ENCODE measurements around the gene RNF8. TPM values are rescaled to one million over a fixed set of nuclear protein-coding genes. Genes with fewer than 3 reads are reported as not detected.

The RNF8 gene
- polyA plus RNA-seq, 1 experiment, result 13.3 TPM

DNA sequence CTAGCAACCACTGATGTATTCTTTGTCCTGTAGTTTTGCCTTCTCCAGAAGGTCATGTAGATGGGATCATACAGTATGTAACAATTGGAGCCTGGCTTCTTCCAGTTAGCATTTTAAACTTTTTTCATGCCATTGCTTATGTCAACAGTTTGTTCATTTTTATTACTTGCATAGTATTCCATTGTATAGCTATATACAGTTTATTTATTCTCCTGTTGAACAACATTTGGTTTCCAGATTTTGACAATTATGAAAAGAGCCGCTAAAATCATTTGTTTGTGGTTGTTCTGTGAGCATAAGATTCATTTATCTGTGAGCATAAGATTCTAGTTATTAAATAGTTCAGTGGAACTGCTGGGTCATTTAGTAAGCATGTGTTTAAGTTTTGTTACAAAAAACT lies 55.7 kb downstream of the RNF8 start:
- DNase-seq (ENCODE audit: low read depth), result no peak
- CTCF ChIA-PET, result no interaction called here
- POLR2A ChIA-PET, result no interaction called here
- Histone ChIP-seq H3K4me3 (ENCODE audit: low read depth, low read length) (no peak overlapping the region), H3K36me3 (ENCODE audit: control insufficient read depth, insufficient read depth, low read length) (no peaks in the 10 kb centered on the region), H3K27me3 (ENCODE audit: control insufficient read depth, insufficient read depth, low read length) (peaks cover 3% of the 10 kb centered on the region; the same call in 1 of the 2 replicates)
- TF ChIP-seq, protein P1, sequence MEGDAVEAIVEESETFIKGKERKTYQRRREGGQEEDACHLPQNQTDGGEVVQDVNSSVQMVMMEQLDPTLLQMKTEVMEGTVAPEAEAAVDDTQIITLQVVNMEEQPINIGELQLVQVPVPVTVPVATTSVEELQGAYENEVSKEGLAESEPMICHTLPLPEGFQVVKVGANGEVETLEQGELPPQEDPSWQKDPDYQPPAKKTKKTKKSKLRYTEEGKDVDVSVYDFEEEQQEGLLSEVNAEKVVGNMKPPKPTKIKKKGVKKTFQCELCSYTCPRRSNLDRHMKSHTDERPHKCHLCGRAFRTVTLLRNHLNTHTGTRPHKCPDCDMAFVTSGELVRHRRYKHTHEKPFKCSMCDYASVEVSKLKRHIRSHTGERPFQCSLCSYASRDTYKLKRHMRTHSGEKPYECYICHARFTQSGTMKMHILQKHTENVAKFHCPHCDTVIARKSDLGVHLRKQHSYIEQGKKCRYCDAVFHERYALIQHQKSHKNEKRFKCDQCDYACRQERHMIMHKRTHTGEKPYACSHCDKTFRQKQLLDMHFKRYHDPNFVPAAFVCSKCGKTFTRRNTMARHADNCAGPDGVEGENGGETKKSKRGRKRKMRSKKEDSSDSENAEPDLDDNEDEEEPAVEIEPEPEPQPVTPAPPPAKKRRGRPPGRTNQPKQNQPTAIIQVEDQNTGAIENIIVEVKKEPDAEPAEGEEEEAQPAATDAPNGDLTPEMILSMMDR (IDR thresholded peaks at IDR 0.05; ENCODE audit: insufficient read depth, low read depth, low read length), result no peak

DNA sequence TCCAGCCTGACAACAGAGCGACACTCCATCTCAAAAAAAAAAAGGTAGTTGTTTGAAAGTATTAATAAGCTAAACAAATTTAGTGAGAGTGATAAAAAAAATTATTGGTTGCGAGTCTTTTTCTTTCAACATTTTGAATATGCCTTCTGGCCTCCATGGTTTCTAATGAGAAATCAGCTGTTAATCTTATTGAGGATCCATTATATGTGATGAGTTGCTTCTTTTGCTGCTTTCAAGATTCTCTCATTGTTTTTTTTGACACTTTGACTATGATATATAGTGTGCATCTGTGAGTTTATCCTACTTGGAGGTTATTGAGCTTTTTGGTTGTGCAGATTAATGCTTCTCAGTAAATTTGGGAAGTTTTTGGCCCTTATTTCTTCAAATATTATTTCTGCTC lies 63.6 kb downstream of the RNF8 start:
- ChIA-PET POLR2A (no interaction called here), CTCF (interaction anchor here (0.6 to 1.1 kb wide), 3 partner anchors 136 to 1219 kb away, joined by 3 read pairs; no protein-coding TSS in a partner anchor)
- Histone ChIP-seq H3K27me3 (ENCODE audit: control insufficient read depth, insufficient read depth, low read length) (no peaks in the 10 kb centered on the region), H3K36me3 (ENCODE audit: control insufficient read depth, insufficient read depth, low read length) (no peaks in the 10 kb centered on the region), H3K4me3 (ENCODE audit: low read depth, low read length) (no peak overlapping the region)
- TF ChIP-seq, protein P1 (IDR thresholded peaks at IDR 0.05; ENCODE audit: insufficient read depth, low read depth, low read length), result no peak
- DNase-seq (ENCODE audit: low read depth), result no peak

DNA sequence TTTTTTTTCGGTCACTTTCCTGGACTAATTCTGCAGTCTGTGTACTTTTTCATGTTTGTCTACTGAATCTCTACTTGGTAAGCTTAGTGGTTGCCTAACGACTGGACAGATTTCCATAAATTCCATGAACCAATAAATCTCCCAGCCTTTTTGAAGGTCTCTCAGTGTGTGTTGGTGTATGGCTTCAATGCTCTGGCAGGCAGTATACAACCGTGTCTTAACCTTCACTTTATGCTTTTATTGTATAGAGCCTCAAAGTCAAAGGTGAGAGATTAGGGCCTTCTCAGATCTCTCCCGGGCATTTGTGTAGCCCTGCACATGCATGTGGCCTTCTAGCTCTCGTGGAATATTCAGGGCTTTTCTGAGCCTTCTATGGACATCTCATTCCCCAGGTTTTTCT lies 64.9 kb downstream of the RNF8 start:
- ChIA-PET POLR2A (no interaction called here), CTCF (interaction anchor here (0.7 kb wide), 1 partner anchor 25 kb away, joined by 3 read pairs; no protein-coding TSS in a partner anchor)

DNA sequence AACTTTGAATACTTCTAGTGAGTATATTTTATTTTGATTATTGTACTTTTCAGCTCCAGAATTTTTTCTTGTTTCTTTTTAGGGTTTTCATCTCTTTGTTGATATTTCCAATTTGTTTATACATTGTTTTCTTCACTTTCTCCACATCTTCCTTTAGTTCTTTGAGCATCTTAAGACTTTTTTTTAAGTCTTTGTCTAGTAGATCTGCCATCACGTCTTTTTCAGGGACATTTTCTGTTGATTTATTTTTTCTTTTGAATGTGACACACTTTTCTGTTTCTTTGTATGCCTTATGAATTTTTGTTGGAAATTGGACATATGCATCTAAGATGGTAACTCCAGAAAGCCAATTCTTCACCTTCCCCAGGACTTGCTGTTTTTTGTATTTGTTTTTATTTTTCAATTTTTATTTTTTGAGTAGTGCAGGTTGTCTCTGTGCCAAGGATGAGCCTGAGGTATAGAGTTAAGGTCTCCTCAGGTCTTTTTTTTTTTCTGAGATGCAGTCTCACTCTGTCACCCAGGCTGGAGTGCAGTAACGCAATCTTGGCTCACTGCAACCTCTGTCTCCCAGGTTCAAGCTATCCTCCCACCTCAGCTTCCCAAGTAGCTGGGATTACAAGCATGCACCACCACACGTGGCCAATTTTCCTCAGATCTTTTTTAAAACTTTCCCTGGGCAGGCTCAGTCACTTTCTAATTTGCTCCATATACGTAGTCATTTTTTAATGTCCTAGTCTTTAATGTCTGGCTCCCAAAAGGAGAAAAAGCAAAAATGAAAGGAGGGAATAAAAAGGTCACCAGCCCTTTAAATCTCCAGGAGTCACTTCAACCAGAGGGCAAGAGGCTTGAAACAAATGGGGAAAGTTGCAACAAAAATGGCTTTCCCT lies 72.5 kb downstream of the RNF8 start:
- TF ChIP-seq, protein P1 (IDR thresholded peaks at IDR 0.05; ENCODE audit: insufficient read depth, low read depth, low read length), result no peak
- ChIA-PET POLR2A (no interaction called here), CTCF (no interaction called here)
- Histone ChIP-seq H3K4me3 (ENCODE audit: low read depth, low read length) (no peak overlapping the region), H3K36me3 (ENCODE audit: control insufficient read depth, insufficient read depth, low read length) (no peaks in the 10 kb centered on the region), H3K27me3 (ENCODE audit: control insufficient read depth, insufficient read depth, low read length) (0 out of 2 replicates have a peak, but pooled peaks cover 2% of the 10 kb centered on the region)
- DNase-seq (ENCODE audit: low read depth), result no peak

More for the DNA sequence above, 64.9 kb downstream of the RNF8 start:
- DNase-seq (ENCODE audit: low read depth), result no peak
- H3K4me3 ChIP-seq (ENCODE audit: low read depth, low read length), result no peak overlapping the region
- H3K27me3 ChIP-seq (ENCODE audit: control insufficient read depth, insufficient read depth, low read length), result no peaks in the 10 kb centered on the region
- H3K36me3 ChIP-seq (ENCODE audit: control insufficient read depth, insufficient read depth, low read length), result no peaks in the 10 kb centered on the region
- TF ChIP-seq, protein P1 (IDR thresholded peaks at IDR 0.05; ENCODE audit: insufficient read depth, low read depth, low read length), result no peak

DNA sequence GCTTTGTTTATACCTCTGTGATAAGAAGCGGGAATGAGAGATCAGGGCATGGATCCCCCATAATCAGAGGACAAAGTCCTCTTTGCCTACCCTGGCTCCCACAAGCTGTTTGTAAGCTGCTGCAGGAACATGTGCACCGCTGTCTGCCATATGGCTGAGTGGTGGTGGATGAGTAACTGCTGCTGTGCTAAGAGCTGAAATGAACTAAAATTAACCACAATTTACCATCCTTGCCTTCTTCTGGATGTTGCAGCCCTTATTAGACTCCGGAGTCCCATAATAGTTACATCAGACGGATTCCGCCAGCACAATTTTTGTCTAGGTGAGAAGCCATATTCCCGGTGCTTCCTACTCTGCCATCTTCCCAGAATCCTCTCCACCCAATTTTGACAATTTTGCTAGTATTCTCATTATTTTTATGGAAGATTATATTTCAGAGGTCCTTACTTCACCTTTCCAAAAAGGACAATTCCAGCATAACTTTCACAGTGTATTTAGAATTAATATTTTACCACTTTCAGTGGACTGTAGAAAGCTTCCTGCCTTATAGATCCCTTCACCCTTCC lies 73.2 kb downstream of the RNF8 start:
- H3K36me3 ChIP-seq (ENCODE audit: control insufficient read depth, insufficient read depth, low read length), result no peaks in the 10 kb centered on the region
- TF ChIP-seq, protein P1 (IDR thresholded peaks at IDR 0.05; ENCODE audit: insufficient read depth, low read depth, low read length), result no peak
- no peak overlapping the region for H3K4me3 ChIP-seq (ENCODE audit: low read depth, low read length)
- POLR2A ChIA-PET, result interaction anchor here (0.5 kb wide), 1 partner anchor 73 kb away, joined by 5 read pairs; no protein-coding TSS in a partner anchor
- CTCF ChIA-PET, result interaction anchor here (1.1 kb wide), 1 partner anchor 62 kb away, joined by 3 read pairs; no protein-coding TSS in a partner anchor
- no peak for DNase-seq (ENCODE audit: low read depth)
- 0 out of 2 replicates have a peak, but pooled peaks cover 2% of the 10 kb centered on the region for H3K27me3 ChIP-seq (ENCODE audit: control insufficient read depth, insufficient read depth, low read length)
